ENCODE results near the gene PTPRM. TPM values are rescaled to one million over a fixed set of nuclear protein-coding genes. Genes with fewer than 3 reads are reported as not detected.

The PTPRM gene
- polyA plus RNA-seq, 1 of the 3 experiments (the other 2 are of a cell fraction) = 16.0 TPM

DNA sequence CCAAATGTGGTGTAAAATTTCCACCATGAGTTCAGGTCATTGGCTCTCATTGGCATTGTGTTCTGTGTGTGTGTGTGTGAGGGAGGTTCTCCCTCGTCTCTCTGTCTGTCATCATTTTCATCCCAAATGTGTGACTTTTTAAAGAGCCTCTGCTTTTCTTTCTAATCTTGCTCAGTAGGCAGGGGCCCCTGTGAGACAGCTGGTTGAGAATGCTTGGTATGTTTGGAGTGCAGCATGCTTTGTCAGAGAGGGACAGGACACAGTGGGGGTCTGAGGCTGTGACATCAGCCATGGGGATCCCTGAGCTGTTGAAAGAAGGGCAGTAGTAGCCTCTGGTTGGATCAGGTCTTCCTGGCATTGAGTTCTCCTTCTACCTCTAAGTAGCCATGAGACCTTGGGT is 10.6 kb downstream of the PTPRM start:
- no peaks in the 10 kb centered on the region for H3K79me2 ChIP-seq (ENCODE audit: insufficient read depth)
- H3K4me3 ChIP-seq (ENCODE audit: low read depth in 2 of 2, low read length in 1 of 2) = no peak overlapping the region
- H3K9ac ChIP-seq = no peak overlapping the region
- no peaks in the 10 kb centered on the region for H3F3A ChIP-seq (replicated peaks; ENCODE audit: insufficient read depth)
- H3K4me1 ChIP-seq (ENCODE audit: control insufficient read depth in 1 of 2, insufficient read depth in 2 of 2, low read depth in 1 of 2, low read length in 1 of 2) = no peaks in the 10 kb centered on the region; a peak in 2 of 4 replicates
- DNase-seq = no peak
- no peaks in the 10 kb centered on the region for H3K36me3 ChIP-seq (replicated peaks in 1 of 2; ENCODE audit: control insufficient read depth in 1 of 2, insufficient read depth in 2 of 2, low read length in 1 of 2)
- TF ChIP-seq CHD2 (IDR thresholded peaks at IDR 0.05; ENCODE audit: low read length, partially characterized antibody) (no peak), EZH2phosphoT487 (IDR thresholded peaks at IDR 0.05; ENCODE audit: borderline replicate concordance, low read depth) (no peak), MAX (IDR thresholded peaks at IDR 0.05; ENCODE audit: low read depth) (no peak), SIN3A (IDR thresholded peaks at IDR 0.05; ENCODE audit: borderline replicate concordance, low read depth, low read length) (no peak), FOXM1 (IDR thresholded peaks at IDR 0.05; ENCODE audit: low read depth) (no peak), TEAD4 (IDR thresholded peaks at IDR 0.05; ENCODE audit: borderline replicate concordance, insufficient read depth) (no peak), USF1 (IDR thresholded peaks at IDR 0.05; ENCODE audit: borderline replicate concordance, low read depth) (no peak), GABPA (IDR thresholded peaks at IDR 0.05; ENCODE audit: low read depth) (no peak), SMC3 (IDR thresholded peaks at IDR 0.05; ENCODE audit: low read depth, low read length) (no peak), CTCF (IDR thresholded peaks at IDR 0.05) (no peak), NFIC (IDR thresholded peaks at IDR 0.05; ENCODE audit: borderline replicate concordance) (no peak)
- TF ChIP-seq, protein P1, sequence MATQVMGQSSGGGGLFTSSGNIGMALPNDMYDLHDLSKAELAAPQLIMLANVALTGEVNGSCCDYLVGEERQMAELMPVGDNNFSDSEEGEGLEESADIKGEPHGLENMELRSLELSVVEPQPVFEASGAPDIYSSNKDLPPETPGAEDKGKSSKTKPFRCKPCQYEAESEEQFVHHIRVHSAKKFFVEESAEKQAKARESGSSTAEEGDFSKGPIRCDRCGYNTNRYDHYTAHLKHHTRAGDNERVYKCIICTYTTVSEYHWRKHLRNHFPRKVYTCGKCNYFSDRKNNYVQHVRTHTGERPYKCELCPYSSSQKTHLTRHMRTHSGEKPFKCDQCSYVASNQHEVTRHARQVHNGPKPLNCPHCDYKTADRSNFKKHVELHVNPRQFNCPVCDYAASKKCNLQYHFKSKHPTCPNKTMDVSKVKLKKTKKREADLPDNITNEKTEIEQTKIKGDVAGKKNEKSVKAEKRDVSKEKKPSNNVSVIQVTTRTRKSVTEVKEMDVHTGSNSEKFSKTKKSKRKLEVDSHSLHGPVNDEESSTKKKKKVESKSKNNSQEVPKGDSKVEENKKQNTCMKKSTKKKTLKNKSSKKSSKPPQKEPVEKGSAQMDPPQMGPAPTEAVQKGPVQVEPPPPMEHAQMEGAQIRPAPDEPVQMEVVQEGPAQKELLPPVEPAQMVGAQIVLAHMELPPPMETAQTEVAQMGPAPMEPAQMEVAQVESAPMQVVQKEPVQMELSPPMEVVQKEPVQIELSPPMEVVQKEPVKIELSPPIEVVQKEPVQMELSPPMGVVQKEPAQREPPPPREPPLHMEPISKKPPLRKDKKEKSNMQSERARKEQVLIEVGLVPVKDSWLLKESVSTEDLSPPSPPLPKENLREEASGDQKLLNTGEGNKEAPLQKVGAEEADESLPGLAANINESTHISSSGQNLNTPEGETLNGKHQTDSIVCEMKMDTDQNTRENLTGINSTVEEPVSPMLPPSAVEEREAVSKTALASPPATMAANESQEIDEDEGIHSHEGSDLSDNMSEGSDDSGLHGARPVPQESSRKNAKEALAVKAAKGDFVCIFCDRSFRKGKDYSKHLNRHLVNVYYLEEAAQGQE (IDR thresholded peaks at IDR 0.05; ENCODE audit: low read depth, low read length) = no peak
- TF ChIP-seq, protein P2, sequence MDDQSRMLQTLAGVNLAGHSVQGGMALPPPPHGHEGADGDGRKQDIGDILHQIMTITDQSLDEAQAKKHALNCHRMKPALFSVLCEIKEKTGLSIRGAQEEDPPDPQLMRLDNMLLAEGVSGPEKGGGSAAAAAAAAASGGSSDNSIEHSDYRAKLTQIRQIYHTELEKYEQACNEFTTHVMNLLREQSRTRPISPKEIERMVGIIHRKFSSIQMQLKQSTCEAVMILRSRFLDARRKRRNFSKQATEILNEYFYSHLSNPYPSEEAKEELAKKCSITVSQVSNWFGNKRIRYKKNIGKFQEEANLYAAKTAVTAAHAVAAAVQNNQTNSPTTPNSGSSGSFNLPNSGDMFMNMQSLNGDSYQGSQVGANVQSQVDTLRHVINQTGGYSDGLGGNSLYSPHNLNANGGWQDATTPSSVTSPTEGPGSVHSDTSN (IDR thresholded peaks at IDR 0.05) = no peak
- TF ChIP-seq, protein P3, sequence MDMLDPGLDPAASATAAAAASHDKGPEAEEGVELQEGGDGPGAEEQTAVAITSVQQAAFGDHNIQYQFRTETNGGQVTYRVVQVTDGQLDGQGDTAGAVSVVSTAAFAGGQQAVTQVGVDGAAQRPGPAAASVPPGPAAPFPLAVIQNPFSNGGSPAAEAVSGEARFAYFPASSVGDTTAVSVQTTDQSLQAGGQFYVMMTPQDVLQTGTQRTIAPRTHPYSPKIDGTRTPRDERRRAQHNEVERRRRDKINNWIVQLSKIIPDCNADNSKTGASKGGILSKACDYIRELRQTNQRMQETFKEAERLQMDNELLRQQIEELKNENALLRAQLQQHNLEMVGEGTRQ (IDR thresholded peaks at IDR 0.05; ENCODE audit: borderline replicate concordance, low read depth, low read length) = no peak
- TF ChIP-seq, protein P4, sequence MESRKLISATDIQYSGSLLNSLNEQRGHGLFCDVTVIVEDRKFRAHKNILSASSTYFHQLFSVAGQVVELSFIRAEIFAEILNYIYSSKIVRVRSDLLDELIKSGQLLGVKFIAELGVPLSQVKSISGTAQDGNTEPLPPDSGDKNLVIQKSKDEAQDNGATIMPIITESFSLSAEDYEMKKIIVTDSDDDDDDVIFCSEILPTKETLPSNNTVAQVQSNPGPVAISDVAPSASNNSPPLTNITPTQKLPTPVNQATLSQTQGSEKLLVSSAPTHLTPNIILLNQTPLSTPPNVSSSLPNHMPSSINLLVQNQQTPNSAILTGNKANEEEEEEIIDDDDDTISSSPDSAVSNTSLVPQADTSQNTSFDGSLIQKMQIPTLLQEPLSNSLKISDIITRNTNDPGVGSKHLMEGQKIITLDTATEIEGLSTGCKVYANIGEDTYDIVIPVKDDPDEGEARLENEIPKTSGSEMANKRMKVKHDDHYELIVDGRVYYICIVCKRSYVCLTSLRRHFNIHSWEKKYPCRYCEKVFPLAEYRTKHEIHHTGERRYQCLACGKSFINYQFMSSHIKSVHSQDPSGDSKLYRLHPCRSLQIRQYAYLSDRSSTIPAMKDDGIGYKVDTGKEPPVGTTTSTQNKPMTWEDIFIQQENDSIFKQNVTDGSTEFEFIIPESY (IDR thresholded peaks at IDR 0.05; ENCODE audit: borderline replicate concordance, low read depth) = no peak
- TF ChIP-seq, protein P5, sequence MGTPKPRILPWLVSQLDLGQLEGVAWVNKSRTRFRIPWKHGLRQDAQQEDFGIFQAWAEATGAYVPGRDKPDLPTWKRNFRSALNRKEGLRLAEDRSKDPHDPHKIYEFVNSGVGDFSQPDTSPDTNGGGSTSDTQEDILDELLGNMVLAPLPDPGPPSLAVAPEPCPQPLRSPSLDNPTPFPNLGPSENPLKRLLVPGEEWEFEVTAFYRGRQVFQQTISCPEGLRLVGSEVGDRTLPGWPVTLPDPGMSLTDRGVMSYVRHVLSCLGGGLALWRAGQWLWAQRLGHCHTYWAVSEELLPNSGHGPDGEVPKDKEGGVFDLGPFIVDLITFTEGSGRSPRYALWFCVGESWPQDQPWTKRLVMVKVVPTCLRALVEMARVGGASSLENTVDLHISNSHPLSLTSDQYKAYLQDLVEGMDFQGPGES (IDR thresholded peaks at IDR 0.05; ENCODE audit: low read depth, low read length) = no peak
- H3K27ac ChIP-seq (ENCODE audit: low read depth in 2 of 2, low read length in 1 of 2) = no peak overlapping the region
- no peak overlapping the region for H3K4me2 ChIP-seq
- no peak overlapping the region for H2AFZ ChIP-seq (ENCODE audit: low read depth)
- POLR2A ChIA-PET = no interaction called here
- CTCF ChIA-PET = interaction anchor here (1.0 to 4.0 kb wide), 2 partner anchors 8 to 10 kb away, joined by 4 to 22 read pairs; partner anchors contain the start of gene PTPRM
- no peaks in the 10 kb centered on the region for H3K27me3 ChIP-seq (ENCODE audit: insufficient read depth)
- H3K9me2 ChIP-seq = no peaks in the 10 kb centered on the region
- no peaks in the 10 kb centered on the region for H3K9me3 ChIP-seq
- WGBS (ENCODE audit: low lambda C conversion rate) = 18% methylated on average over 1 of the region's 1 CpG
- no peaks in the 10 kb centered on the region for H4K20me1 ChIP-seq (ENCODE audit: insufficient read depth)
